ENCODE data around the gene HDDC3. TPM values are rescaled to one million over a fixed set of nuclear protein-coding genes. Genes with fewer than 3 reads are reported as not detected.

HDDC3 gene
- total and polyA plus RNA-seq, 2 donors (not counting 3 experiments of a cell fraction or from before 2014, with no cell fraction given) = 16.0 to 20.2 TPM

DNA sequence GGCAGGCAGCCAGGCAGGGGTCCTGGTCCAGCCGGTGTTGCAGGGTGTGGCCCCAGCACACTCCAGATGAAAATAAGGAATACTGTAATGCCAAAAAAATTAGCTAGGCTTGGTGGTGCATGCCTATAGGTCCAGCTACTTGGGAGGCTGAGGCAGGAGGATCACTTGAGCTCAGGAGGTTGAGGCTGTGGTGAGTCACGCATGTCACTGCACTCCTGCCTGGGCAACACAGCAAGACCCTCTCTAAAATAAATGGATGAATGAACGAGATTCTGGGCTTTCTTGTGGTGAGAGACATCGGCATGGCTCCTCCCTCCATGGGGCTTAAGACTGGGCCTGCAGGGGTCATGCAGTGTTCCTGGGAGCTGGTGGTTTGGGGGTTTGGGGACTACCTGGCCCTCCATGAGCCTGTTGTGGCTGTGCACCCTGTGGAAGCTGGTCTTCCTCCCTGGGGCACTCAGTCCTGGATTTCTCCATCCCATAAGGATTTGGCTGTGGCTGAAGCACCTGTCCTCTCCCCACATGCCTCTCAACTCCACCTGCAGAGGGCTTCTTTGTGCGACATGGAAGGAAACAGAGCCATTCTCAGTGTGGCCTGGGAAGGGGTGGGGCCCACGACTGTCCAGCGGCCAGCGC lies 14.7 kb upstream of the HDDC3 start:
- BruUV-seq (replicated peaks) = no TSS peak
- Histone ChIP-seq H4K20me1 (replicated peaks; ENCODE audit: control insufficient read depth, extremely low read depth, insufficient read depth, low read length) (no peaks in the 10 kb centered on the region), H3K4me1 (ENCODE audit: control insufficient read depth, extremely low read depth, insufficient read depth, low read length) (peaks cover 10% of the 10 kb centered on the region), H3K4me2 (ENCODE audit: insufficient read depth, low read length) (no peak overlapping the region), H3K27ac (ENCODE audit: insufficient read depth, low read depth, low read length) (no peak overlapping the region), H3K9me1 (replicated peaks; ENCODE audit: control insufficient read depth, extremely low read depth, insufficient read depth, low read length) (no peaks in the 10 kb centered on the region), H3K36me3 (ENCODE audit: control insufficient read depth in 2 of 2, extremely low read depth in 1 of 2, insufficient read depth in 2 of 2, low read length in 2 of 2) (peaks cover 22 to 65% of the 10 kb centered on the region in 2 experiments), H3K9me3 (replicated peaks; ENCODE audit: control insufficient read depth, insufficient read depth, low read length) (no peaks in the 10 kb centered on the region), H3K9ac (replicated peaks; ENCODE audit: extremely low read depth, insufficient read depth, low read length) (no peak overlapping the region), H3K27me3 (ENCODE audit: control insufficient read depth in 2 of 2, insufficient read depth in 2 of 2, low read length in 2 of 2) (no peaks in the 10 kb centered on the region), H2AFZ (ENCODE audit: low read depth, low read length) (no peak overlapping the region), H3K4me3 (replicated peaks in 1 of 3; ENCODE audit: insufficient read depth in 1 of 3, low read depth in 1 of 3, low read length in 3 of 3) (no peak overlapping the region), H3K79me2 (ENCODE audit: control insufficient read depth, insufficient read depth, low read length) (no peaks in the 10 kb centered on the region)
- POLR2A ChIA-PET = no interaction called here
- CTCF ChIA-PET = interaction anchor here (1.0 to 2.8 kb wide), 4 partner anchors 10 to 102 kb away, joined by 3 to 24 read pairs (median 4); partner anchors contain the start of gene UNC45A
- FAIRE-seq (no peak), DNase-seq (ENCODE audit: low read depth, low spot score) (no peak)
- TF ChIP-seq POLR2AphosphoS5 (IDR thresholded peaks at IDR 0.05; ENCODE audit: insufficient read depth, low read depth, low read length) (no peak), GATA2 (IDR thresholded peaks at IDR 0.05; ENCODE audit: insufficient read depth, insufficient read length, low read depth, low read length) (no peak), POLR2A (IDR thresholded peaks at IDR 0.05; ENCODE audit: low read depth, low read length) (no peak), FOS (IDR thresholded peaks at IDR 0.05; ENCODE audit: borderline replicate concordance, insufficient read depth, low read length) (no peak), MYC (IDR thresholded peaks at IDR 0.05; ENCODE audit: low read depth, low read length) (no peak)
- TF ChIP-seq, protein P1, sequence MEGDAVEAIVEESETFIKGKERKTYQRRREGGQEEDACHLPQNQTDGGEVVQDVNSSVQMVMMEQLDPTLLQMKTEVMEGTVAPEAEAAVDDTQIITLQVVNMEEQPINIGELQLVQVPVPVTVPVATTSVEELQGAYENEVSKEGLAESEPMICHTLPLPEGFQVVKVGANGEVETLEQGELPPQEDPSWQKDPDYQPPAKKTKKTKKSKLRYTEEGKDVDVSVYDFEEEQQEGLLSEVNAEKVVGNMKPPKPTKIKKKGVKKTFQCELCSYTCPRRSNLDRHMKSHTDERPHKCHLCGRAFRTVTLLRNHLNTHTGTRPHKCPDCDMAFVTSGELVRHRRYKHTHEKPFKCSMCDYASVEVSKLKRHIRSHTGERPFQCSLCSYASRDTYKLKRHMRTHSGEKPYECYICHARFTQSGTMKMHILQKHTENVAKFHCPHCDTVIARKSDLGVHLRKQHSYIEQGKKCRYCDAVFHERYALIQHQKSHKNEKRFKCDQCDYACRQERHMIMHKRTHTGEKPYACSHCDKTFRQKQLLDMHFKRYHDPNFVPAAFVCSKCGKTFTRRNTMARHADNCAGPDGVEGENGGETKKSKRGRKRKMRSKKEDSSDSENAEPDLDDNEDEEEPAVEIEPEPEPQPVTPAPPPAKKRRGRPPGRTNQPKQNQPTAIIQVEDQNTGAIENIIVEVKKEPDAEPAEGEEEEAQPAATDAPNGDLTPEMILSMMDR (IDR thresholded peaks at IDR 0.05; ENCODE audit: extremely low read depth in 1 of 2, insufficient read depth in 1 of 2, low read depth in 1 of 2, low read length in 2 of 2) = no peak
- intact Hi-C loops (cut with micrococcal nuclease) (no loop called here), dilution Hi-C loops (cut with MboI; ENCODE audit: extremely low pct_ligation_motif_present, low sequenced_read_pairs) (no loop called here)
